Stimulated activated CD8-positive, alpha-beta memory T cell treated with anti-CD3 and anti-CD28 coated beads, Interleukin-7, amount 100 ng/mL, for 24 hours (primary cell): ENCODE results near the gene KCNQ4.

Source experiments
- DNase-seq: peaks from one replicate; pipeline ENCODE4 v3.0.0-alpha.2; 2020; ENCODE audit warnings: low read depth

KCNQ4 gene

DNA sequence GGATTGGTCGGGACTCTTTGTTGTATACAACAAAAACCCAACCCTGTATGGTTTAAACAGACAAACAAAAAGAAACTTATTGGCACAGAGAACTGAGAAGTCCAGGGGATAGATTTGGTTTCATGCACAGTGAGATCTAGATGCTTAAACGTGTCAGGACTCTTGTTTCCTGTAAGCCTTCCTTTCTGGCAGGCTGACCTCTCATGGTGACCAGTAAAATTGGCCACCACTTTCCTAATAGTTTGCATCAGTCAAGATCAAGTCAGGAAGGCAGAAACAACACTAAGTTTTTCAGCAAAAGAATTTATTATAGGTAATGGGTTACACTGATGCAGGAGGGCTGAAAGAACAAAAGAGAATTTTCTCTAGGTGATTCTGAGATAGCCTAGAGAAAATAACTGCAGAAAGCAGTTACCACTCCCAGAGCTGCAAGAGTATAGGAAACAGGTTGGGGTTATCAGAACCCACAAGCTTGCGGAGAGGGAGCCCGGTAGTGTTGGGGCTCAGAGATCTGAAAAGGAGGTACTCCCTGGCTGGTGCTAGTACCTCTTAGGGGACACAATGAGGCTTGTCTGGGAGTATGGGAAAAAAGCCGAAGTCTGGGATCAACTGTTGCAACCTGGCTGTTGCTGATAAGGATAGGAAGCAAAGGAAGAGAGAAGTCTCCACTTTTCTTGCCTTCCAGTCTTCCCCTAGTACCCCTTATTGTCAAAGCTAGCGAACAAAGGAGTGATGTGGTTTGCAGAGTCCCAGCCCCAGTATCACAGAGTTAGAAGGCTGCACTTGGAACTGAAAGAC, 57.1 kb downstream of the KCNQ4 start:
- no peak for DNase-seq

DNA sequence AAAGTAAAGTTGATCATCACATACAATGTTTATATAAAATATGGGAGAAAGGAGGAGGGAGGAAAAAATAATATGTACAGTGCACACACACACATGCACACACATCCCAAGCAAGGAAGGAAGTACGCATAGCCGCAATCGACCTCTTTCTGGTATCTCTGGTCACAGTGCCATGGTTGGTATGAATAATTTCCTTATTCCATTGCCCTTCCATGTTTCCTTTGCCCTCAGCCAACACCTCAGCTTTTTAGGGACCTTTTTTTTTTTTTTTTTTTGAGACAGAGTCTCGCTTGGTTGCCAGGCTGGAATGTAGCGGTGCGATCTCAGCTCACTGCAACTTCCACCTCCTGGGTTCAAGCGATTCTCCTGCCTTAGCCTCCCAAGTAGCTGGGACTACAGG, 58.0 kb downstream of the KCNQ4 start:
- no peak for DNase-seq

- no peak for DNase-seq
Measured at GRCh38 chr1:40842207-40842606, 58.6 kb downstream of the KCNQ4 start.

GRCh38 chr1:40842691-40843090, 59.1 kb downstream of the KCNQ4 start:
- no peak for DNase-seq

GRCh38 chr1:40844079-40844478, 60.5 kb downstream of the KCNQ4 start:
- no peak for DNase-seq

GRCh38 chr1:40844887-40845878, 61.6 kb downstream of the KCNQ4 start:
- DNase-seq = no peak

DNA sequence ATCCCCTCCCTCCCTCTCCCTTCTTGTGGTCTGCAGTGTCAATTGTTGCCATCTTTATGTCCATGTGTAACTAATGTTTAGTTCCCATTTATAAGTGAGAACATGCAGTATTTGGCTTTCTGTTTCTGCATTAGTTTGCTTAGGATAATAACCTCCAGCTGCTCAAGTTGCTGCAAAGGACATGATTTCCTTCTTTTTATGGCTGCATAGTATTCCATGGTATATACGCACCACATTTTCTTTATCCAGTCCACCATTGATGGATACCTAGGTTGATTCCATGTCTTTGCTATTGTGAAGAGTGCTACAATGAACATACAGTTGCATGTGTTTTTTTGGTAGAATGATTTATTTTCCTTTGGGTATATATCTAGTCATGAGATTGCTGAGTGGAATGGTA, 62.3 kb downstream of the KCNQ4 start:
- DNase-seq = no peak

- DNase-seq = no peak
Measured at GRCh38 chr1:40847023-40847745, 63.6 kb downstream of the KCNQ4 start.

DNA sequence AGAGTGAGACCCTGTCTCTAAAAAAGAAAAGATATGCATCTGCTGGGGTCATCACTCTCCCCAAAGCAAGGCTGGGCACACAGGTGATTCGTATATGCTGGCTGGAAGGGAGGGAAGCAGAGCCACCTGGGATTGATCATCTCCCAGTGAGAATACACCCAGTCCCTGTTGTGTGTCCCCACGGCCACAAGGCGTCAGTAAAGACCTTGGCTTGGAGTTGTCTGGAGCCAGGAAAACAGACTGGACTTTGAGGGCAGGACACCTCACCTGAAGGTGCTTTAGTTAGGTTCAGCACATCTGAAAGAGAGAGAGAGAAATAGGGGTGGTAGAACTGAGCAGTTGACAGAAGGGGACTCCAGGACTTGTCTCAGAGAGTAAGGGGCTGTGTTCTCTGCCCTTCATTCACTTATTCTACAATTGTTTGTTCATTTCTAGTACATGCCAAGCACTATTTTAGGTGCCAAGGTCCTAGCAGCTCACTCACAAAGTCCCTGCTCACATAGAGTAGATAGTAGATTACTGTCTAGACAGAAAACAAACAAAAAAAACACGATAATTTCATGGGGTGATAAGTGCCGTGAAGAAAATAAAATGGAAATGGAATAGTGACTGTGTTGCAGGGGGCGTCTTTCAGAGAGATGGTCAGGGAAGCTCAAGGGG, 65.1 kb downstream of the KCNQ4 start:
- no peak for DNase-seq

DNA sequence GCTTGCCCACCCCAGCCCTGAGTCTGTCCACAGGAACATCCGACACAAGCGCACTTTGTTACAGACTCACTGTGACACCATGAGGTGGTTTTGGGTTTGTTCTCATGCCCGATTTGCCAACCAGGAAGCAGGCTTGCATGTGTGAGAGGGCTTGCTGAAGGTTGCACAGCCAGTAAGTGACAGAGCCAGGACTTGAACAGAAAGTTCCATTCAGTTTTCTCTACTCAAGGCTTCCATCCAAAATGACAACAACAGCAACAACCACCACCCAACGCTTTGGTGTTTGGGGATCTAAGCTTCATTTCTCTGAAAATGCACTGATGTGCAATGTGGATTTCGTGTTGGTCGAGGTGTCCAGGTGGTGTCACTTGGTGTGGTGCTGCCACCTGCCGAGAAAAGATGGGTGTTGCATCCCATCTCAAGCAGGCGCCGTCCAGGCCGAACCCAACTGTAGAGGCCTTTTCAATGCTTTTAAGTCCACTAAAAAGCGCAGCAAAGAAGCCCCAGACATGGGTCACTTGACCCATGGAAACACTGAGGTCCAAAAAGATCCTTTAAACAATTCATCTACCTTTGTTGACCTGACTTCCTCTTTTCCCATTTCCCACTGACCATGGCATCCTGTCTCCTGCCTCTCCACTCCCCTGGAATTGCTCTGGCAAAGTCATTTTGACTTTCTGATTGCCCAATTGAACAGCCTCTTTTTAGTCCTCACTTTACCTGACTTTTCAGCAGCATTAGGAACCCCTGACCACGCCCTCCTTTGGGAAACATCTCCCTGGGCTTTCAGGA, 66.4 kb downstream of the KCNQ4 start:
- DNase-seq = peak; percentile 62

DNA sequence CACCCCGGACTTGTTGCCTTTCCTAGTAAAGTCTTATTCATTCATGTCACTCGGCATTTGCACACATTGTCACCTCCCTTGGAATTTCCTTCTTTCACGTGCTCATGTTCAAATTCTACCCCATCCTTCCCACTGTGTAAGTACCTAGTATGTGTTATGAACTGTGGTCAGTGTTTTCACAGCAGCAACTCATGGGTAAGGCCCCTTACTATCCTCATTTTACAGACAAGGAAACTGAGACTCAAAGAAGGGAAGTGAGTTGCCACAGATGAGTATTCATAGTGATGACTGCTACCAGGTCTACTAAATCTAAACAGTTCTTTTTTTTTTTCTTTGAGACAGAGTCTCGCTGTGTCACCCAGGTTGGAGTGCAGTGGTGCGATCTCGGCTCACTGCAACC, 68.1 kb downstream of the KCNQ4 start:
- no peak for DNase-seq

DNA sequence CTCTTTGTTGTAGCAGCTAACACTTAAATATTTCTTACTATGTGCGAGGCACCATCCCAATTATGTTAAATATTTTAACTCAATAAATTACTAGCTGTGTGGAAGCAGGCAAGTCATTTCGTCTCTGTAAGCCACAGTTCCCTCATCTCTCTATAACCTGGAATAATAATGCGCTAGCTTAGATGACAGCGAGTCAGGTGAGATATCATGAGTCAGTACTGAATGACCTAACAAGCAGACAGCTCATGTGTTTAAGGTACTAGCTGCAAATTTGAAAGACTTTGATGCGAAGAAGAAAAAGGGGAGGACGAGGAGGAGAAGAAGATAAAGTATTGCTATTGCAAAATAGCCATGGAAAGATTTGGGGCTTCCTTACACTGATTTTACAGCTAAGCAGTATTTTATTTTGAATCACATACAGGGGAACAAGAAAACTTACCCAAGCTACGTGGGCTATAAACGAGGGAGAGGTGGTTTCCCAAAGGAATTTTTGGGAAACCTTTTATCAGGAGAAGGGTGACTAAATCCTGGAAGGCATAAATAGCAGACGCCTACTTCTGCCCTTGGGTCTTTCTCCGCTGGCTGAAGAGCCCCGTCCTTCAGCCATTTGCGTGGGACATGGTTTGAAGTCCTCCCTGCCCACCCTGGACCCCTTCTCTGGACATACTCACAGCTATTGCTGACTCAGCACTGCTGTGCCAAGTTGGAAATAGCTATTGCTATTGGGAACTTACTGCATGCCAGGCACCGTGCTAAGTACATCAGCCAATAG, 69.7 kb downstream of the KCNQ4 start:
- DNase-seq = no peak

DNA sequence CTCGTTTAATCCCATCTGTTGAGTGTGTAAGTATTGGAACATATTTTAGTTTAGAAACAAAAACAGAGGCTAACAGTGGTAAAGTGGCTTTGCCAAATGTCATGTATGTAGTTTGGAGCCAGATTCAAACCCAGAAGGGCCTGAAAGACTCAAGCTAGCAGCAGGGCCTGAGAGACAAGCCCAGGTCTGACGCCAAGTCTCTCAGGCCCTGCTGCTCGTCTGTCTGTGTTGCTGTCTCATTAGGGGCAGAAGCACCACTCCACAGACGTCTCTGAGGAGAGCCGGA, 70.2 kb downstream of the KCNQ4 start:
- no peak for DNase-seq

DNA sequence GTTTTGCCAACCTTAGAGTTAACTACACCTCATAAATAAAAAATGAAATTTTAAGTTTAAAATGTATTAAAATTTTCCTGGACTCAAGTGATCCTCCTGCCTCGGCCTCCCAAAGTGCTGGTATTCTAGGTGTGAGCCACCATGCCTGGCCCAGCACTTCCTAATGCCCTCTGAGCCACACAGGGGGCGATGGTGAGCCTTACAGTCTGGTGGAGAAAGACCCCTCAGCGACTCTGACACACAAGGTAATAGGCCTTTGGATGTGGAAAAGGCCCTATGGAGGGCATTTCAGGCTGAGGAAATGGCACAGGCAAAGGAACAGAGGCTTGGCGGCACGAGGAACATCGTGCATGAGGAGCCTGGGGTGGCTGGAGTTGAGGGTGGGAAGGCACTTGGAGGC, 71.9 kb downstream of the KCNQ4 start:
- DNase-seq = peak; percentile 9

GRCh38 chr1:40856116-40856515, 72.5 kb downstream of the KCNQ4 start:
- DNase-seq = no peak

DNA sequence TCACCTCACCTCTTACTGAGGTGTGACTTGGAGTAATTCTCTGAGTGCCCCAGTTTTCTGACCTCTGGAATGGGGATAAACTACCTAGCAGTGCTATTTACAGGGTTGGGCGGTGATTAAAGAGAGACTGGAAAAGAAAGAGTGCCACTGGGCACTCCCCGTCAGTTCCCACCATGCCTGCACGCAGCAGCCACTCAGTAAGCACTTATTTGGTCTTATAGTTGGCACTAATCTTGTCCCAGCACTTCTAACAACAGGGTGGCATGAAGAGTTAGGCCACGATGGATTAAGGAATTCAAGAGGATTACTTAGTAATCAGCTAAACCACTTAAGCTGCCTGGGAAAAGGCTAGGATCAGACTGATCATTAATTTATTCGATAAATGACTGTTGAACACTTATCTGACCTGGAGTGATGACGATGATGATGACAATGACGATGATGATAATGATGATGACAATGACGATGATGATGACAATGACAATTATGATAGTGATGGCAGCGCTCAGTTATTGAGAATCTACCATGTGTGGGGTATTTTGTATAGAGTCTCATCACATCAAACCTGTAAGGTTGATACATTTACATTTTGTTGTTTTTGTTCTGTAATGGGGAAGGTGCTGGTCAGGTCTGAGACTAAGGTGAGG, 73.2 kb downstream of the KCNQ4 start:
- DNase-seq = no peak

DNA sequence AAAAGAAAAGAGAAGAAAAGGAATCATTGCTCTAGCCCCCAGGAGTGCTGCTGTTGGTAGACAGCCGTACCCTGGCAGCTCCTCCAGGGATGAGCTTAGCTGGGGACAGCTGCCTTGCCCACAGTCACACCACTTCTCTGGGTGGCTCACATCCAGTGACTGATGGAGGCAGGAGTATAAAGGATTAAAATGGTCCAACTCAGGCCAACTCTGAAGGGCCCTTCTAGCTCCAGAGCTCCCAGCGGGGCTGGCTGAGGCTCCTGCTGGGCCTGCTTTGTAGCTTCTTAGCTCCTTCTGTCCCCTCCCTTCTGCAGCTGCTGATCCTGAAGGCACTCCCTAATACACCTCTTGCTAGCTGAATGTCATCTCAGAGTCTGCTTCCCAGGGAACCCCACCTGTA, 74.2 kb downstream of the KCNQ4 start:
- no peak for DNase-seq

- DNase-seq = no peak
Measured at GRCh38 chr1:40858856-40859416, 75.3 kb downstream of the KCNQ4 start.

DNA sequence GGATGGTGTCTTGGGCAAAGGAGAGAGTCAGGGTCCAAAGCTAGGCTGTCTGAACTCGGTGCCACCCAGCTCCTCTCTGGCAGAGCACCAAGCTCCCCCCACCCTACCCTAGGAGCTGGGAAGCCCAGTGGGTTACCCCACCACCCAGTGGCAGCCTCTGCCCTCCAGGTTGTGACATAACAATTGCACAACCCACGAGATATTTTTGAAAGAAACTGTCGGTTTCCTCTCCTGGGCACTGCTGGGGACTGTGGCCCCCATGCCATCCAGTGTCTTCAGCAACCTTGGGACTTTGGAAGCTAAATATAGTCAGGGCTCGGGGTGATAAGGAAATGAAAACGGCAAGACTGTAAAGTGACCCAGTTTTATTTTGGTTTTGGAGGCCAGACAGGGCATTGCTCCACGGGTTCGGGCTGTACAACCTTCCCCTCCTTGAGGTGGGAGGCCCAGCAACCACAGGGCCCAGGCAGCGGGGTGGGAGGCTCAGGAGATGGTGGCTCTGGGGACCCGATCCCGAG, 77.2 kb downstream of the KCNQ4 start:
- DNase-seq = no peak
